NCI-H187 (cell line): ENCODE measurements around the gene TAF9.
"Not testable (repeated sequence)": the region's sequence is repeated elsewhere in the genome, so short reads cannot be mapped to it uniquely, and the experiment has no call there.

Experiments used
- DNase-seq, 2 experiments: peaks; one replicate each; lab custom pipeline; 2025; lab: John Stamatoyannopoulos, UW

TAF9 gene, protein sequence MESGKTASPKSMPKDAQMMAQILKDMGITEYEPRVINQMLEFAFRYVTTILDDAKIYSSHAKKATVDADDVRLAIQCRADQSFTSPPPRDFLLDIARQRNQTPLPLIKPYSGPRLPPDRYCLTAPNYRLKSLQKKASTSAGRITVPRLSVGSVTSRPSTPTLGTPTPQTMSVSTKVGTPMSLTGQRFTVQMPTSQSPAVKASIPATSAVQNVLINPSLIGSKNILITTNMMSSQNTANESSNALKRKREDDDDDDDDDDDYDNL

DNA sequence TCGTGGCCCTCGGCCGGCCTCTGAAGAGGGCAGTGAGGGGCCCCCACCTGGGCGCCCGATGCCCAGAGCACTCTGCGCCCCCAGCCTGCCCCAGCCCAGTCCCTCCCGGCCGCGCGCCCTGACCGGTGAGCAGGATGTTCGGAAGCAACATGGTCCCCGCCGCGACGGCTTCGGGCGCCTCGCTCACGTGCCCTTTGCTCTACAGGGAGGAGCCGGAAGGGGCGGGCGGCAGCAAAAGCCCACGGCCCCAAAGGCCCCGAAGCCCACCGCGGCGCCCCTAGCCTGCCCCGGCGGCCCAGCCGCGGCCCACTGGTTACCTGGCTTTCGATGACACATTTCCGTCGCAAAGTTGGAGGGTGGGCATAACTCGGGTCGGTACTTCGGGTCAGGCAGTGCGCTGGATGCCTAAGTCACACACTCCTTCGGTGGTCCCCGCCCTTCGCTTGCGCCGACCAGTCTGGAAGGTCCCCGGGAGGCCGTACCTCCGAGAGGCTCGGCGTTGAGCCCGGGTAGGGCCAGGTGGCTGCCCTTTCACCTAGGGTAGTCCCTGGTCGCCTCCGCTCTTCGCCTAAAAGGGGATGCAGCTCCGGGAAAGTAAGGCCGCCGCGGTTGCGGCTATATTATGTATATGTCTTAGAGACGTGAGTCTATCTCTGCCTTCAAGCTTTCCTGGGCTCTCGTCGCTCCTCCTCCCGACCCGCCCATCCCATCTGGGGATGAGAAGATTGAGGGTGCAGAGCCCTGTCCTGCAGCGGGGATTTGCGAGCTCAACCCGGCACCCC is at the start of gene TAF9, which contains the start of the genes AK6 and RAD17:
TSS of gene TAF9 (minus strand) at position 181 of the 782 bp plus-strand sequence. CDS start 3,783 bp downstream, outside the sequence.
TSS of gene AK6 (minus strand) at position 181 of the 782 bp plus-strand sequence. CDS start at position 151, 30 bp downstream.
TSS of gene RAD17 (plus strand) at position 479 of the 782 bp plus-strand sequence. CDS start 2,391 bp downstream, outside the sequence.
- DNase-seq: peak; percentile 88 to 99

DNA sequence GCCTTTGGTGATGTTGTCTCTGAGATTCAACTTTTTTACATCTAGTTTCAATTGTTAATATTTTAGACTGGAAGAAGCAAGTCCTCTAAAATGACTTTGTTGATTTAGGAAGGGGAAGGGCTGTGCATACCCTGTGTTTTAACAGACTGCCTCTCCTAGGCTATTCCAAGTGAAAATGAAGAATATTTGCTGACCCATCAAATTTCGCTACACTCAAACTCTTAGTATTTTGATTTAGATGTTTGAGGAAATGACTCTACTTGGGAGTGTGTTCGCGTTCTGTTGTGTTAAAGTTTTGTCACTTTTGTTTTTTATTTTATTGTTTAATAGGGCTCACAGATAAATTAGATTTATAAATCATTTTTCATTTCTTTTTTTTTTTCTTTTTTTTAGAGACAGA is 49.2 kb upstream of the TAF9 start:
- no peak for DNase-seq

DNA sequence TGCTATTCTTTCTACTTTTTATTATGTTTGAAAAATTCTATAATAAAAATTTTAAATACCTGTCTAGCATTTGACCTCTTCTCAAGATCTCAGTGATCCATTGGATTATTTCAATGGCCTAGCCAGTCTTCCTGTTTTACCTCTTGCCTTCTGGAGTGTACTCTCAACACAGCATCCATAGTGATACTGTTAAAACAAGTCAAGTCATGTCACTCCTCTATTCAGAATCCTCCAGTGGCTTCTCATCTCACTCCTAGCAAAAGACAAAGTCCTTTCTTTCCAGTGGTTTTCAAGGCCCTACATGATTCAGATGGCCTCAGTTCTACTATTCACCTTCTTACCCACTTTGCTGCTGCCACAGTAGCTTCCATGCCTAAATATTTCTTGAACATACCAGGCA is 47.4 kb upstream of the TAF9 start:
- no peak for DNase-seq

DNA sequence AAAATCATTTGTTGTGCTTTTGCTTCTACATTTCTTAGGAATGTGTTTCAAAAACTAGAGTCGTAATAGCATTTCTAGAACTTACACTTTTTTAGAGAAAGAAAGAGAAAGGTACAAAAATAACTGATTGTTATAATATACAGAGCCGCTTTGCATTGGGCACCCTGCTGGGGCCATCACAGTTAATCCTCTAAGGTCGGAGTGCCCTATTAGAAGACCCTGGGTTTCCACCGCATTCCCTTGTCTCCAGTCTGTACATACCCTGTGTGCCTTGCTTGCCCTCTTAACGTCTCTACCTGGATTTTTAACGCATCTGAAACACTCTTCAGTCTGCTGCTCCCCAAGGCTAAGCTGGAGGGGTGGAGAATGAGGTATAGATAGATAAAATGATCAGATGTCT is 46.9 kb upstream of the TAF9 start:
- no peak for DNase-seq

DNA sequence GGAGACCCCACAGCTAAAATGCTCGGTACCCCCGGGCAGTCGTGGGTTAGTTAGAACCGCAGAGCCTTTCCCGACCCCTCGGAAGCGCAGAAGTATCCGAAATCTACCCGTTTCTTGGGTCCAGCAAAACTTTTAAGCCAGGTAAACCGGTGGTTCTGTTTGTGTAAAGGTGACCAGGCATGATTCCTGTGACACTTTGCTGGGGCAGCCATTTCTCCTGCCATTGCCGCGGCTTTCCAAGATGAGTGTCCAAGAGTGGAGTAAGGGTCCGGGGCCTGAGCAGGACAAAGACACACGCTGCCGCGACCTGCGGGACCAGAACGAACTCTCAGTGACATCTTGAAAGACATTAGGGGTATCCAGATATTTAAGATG is 46.3 kb upstream of the TAF9 start:
- no peak for DNase-seq

DNA sequence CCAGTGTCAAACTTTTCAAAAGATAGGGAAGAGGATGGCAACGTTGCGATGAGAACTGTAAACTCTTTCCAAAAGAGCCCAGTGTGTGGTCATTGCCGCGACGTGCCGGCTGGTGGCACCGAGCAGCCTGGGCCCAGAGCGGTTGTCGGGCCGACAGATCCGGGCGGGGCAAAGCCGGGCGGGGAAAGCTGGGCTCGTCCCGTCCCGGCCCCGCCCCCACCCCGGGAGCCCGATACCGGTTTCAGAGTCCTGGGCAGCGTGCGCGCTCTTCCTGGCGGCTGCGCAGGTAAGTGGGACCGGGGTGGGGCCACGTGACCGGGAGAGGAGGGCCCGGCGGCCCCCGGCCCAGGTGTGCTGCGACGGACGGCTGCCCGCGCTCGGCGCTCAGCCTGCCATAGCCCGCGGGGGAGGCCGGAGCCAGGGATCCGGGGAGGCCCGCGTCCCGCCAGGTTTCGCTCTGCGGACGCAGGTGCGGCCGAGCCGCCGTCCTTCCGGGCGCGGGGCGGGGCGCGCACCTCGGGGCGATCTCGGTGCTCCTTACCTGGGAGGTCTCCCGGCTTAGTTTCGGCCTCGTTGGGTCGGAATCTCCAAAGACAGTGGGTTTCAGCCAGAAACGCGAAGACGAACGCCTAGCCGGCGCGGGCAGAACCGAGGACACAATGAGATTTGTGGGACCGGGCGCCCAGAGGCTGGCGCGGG is 45.7 kb upstream of the TAF9 start, which contains the start of gene MARVELD2:
TSS of gene MARVELD2 (plus strand) at position 232 of the 699 bp plus-strand sequence. CDS start 4,270 bp downstream, outside the sequence.
- DNase-seq: peak; percentile 90 to 98

DNA sequence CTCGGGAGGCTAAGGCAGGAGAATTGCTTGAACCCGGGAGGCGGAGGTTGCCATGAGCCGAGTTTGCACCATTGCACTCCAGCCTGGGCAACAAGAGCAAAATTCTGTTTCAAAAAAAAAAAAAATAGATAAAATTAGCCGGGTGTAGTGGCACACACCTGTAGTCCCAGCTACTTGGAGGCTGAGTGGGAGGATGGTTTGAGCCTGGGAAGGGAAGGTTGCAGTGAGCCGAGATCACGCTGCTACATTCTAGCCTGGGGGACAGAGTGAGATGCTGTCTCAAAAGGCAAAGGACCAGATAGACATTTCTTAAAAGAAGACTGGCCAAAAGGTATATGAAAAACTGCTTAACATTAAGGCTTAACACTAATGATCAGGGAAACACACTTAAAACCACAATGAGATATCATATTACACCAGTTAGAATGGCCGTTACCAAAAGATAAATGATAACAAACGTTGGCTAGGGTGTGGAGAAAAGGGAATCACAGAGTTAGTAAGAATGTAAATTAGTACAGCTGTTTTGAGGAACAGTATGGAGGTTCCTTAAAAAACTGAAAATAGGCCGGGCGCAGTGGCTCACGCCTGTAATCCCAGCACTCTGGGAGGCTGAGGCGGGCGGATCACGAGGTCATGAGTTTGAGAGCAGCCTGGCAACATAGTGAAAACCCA is 35.5 kb upstream of the TAF9 start:
- no peak for DNase-seq

DNA sequence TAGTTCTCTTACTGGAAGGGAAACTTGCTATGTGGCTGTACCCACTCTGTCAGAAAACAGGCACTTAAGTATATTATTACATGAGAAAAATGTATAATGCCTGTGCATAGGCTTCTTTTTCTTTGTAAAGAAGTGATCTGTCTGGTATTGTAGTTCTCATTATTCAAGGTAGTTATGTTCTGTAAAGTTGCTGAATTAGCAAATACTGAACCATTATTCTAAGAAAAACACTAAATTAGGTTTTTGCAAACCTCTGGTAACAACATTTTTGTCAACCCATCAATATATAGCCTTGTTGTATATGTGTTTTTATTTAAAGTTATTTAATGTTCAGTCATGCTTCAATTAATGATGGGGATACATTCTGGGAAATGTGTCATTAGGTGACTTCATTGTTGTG is 9.1 kb upstream of the TAF9 start:
- DNase-seq: no peak

DNA sequence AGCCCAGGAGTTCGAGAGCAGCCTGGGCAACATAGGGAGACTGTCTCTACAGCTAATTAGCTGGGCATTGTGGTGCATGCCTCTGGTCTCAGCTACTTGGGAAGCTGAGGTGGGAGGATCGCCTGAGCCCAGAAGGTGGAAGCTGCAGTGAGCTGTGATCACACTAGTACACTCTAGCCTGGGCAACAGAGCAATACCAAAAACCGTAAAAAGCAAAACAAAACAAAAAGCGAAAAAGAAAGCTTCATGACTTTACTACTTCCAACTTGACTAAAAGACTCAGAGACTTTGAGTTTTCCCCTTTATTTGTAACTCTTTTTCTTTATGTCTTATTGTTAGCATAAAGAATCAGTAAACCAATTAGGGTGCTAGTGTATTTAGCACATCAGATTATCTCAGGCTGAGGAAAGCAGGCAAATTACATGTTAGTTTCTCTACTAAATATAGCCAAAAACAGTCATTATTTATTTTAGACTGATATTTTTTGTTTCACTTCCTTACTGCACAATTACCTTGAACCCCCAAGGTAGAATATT is 5.7 kb upstream of the TAF9 start:
- no peak for DNase-seq

DNA sequence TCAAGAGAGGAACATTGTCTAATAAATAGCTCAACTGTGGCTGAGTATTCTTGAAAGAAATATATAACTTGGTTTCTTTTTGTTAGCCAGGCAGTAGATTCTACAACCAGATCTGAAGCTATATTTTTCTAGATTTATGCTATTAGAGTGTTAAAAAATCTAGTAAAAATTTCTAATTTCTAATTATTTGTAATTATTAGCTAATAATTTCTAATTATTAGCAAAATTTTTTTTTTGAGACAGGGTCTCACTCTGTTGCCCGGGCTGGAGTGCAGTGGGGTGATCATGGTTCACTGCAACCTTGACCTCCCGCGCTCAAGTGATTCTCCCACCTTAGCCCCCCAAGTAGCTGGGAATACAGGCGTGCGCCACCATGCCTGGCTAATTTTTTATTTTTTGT is 3.1 kb upstream of the TAF9 start:
- no peak for DNase-seq

DNA sequence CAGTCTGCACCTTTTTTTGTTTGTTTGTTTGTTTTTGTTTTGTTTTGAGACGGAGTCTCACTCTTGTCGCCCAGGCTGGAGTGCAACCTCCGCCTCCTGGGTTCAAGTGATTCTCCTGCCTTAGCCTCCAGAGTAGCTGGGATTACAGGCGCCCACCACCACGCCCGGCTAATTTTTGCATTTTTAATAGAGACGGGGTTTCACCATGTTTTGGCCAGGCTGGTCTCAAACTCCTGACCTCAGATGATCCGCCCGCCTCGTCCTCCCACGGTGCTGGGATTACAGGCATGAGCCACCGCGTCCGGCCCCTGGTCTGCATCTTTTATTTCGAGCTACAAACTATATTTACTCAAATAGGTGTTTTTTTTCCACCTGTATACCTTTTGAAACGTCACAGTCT is 1.0 kb upstream of the TAF9 start:
- not testable (repeated sequence) for DNase-seq

DNA sequence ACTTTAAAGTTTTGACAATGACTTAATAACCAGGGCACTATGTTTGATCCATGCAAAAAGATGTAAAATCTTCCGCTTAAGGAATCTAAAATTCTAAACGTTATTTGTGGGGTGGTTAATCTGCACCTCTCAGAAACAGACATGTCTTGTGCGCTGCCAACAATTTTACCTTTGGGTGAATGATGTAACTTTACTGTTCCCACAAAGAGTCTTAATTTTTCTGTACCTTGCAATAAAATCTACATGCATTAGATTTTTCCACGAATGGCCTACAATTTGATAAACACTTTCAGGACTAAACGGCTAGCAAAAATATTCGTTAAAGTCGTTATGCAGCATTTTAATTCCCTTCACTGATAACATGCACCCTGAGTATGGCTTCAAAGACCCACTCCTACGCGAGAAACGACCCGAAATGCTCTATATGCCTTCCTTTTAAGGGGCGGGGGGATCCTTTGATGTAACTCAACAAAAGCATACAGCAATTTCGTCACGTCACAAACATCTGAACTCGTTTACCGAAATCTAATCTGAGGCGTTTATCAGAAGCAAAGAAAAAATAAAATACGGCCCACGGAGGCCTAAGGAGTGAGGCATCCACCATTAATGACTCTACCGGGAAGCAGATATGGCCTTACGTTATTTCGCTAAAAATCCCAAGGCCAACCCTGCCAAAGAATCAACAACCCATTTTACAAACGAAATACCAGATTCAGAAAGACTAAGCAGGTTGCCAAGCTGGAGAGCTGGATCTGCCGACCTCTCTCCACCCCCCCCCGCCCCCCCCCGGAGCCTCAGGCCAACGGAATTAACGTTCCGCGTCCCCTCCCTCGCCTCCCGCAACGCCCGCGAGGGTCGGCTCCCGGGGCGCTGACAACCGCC is 621 bp downstream of the TAF9 start:
- DNase-seq: peak in 1 of 2 experiments; percentile 79

DNA sequence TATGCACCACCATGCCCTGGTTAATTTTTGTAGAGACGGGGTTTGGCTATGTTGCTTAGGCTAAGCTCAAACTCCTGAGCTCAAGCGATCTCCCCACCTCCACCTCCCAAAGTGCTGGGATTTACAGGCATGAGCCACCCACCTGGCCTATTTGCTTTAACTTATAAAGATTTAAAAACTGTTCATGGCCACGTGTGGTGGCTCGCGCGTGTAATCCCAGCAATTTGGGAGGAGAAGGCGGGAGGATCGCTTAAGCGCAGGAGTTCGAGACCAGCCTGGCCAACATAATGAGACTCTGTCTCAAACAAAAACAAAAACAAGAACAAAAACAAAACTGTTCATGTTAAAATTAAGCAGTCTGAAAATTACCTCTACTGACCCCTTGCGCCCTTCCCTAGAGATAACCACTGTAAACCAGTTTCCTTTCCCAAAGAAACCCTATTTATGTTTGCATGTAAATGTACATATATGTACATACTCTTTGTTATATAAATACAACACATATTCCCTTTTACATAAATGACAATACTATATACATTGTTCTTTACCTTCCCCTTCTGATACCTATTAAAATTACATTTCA is 1.5 kb downstream of the TAF9 start:
- no peak for DNase-seq

DNA sequence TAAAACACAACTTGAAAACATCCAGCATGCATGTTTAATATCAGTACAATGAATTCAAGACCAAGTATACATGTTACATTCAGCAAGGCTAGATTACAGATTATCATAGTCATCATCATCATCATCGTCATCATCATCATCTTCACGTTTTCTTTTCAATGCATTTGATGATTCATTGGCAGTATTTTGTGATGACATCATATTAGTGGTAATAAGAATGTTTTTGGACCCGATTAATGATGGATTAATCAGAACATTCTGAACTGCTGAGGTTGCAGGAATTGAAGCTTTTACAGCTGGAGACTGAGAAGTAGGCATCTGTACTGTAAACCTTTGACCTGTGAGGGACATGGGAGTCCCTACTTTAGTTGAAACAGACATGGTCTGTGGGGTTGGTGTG is 4.5 kb downstream of the TAF9 start:
- DNase-seq: no peak

DNA sequence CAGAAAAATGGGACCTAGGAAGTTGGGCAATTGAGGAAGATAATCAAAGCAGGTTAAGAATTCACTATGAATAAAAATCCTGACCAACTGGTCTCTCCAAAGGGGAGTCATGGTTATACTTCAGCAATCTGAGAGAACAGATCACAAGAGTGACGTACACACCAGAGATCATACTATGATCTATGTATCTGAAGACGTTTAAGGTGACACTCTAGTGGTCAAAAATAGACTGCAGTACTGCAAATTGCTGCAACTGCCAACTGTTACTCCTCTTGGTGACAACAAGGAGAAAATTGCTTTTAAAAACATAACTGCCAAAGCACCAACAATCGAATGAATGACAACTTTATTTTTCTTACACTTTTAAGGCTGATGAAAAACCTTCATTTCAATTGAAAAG is 4.9 kb downstream of the TAF9 start:
- DNase-seq: no peak

DNA sequence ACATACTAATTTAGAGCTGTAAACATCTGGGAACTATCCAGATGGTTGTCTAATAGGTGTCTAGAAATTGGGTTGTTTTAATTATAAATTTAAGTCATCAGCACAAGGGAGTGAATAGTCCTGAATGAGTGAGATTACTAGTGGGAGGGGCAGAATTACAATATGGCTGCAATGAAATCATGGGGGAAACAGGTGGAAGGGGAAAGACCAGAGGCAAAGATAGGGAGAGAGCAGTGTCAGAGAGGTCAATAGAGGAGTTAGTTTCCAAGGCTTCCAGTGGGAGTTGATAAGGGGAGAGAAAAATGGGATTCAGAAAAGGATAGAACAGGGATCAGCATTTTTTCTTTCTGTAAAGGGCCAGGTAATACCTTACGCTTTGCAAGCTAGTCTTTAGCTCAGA is 8.9 kb downstream of the TAF9 start:
- DNase-seq: no peak

DNA sequence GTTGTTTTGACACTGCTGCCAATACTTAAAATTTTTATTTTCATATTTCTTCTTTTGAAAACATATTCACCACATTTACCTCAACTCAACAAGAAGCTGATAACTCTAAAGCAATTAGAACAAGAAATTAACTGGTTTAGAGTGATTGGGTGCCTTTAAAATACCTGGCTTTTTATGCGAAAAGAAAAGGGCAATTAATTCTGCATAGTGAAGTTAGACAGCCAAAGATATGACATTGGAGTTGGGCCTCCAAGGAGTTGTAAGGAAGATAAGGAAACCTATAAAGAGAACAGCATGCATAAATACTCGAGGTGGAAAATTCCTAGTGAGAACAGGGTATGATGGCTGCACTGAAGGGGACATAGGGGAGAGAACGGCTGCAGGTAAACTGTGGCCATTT is 9.6 kb downstream of the TAF9 start:
- no peak for DNase-seq

DNA sequence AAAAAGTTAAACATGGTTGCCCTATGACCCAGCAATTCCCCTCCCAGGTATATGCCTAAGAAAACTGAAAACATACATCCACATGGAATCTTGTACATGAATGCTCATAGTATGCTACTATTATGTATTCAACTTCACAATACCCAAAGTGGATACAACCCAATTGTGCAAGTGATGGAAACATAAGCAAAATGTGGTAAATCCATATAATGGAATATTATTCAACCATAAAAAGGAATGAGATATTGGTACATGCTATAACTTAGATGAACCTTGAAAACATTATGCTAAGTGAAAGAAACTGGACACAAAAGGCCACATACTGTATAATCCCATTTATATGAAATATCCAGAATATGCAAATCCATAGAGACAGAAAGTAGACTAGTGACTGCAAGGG is 18.7 kb downstream of the TAF9 start:
- DNase-seq: no peak

DNA sequence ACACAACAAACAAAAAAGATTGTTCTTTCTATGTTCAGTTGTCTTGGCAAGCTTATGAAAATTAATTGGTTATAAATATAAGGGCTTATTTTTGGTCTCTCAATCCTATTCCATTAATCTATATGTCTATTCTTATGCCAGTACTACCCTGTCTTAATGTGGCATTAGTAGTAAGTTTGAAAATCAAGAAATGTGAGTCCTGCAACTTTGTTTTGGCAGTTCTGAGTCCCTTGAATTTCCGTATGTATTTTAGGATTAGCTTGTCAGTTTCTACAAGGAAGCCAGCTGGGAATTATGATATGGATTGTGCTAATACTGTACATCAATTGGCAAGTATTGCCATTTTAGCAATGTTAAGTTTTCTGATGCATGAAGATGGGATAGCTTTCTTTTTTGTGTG is 26.2 kb downstream of the TAF9 start:
- DNase-seq: no peak

DNA sequence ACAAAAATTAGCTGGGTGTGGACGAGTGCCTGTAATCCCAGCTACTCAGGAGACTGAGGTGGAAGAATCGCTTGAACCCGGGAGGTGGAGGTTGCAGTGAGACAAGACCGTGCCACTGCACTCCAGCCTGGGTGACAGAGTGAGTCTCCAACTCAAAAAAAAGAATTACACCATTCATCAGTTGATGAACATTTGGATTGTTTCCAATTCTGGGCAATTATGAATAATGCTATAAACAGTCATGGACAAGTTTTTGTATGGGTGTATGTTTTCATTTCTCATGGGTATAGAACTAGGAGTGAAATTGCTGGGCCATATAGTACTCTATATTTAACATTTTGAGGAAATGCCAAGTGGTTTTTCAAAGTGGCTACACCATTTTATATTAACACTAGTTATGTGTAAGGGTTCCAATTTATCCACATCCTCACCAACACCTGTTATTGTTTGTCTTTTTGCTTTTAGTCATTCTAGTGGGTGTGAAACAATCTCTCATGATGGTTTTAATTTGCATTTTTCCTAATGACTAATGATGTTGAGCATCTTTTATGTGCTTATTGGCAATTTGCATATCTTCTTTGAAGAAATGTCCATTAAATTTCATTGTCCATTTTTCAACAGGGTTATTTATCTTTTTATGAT is 27.7 kb downstream of the TAF9 start:
- no peak for DNase-seq
